ENCODE data around the gene OPCML. TPM values are rescaled to one million over a fixed set of nuclear protein-coding genes. Genes with fewer than 3 reads are reported as not detected.

Gene OPCML
- polyA plus RNA-seq, 1 donor (not counting 4 experiments of a cell fraction or from before 2014, with no cell fraction given): 0.04 TPM

GRCh38 chr11:133408402-133408801 lies 123.9 kb downstream of the OPCML start:
- Histone ChIP-seq H3K36me3 (ENCODE audit: control insufficient read depth in 2 of 2, extremely low read depth in 1 of 2, insufficient read depth in 2 of 2, low read length in 2 of 2) (no peaks in the 10 kb centered on the region), H3K27ac (ENCODE audit: control insufficient read depth, insufficient read depth, low read length) (no peak overlapping the region), H2AFZ (ENCODE audit: control insufficient read depth, low read length) (no peak overlapping the region), H3K9me1 (ENCODE audit: control insufficient read depth, extremely low read depth, insufficient read depth, low read length) (no peaks in the 10 kb centered on the region), H3K4me2 (ENCODE audit: control insufficient read depth, extremely low read depth, insufficient read depth, low read depth, low read length) (no peak overlapping the region), H3K9ac (ENCODE audit: control insufficient read depth, extremely low read depth, insufficient read depth, low read length) (no peak overlapping the region), H4K20me1 (ENCODE audit: control insufficient read depth, extremely low read depth, insufficient read depth, low read length) (no peaks in the 10 kb centered on the region), H3K27me3 (ENCODE audit: control insufficient read depth, extremely low read depth, insufficient read depth, low read length) (no peaks in the 10 kb centered on the region), H3K4me3 (ENCODE audit: control insufficient read depth in 2 of 3, extremely low read depth in 1 of 3, insufficient read depth in 2 of 3, low read depth in 1 of 3, low read length in 3 of 3) (no peak overlapping the region), H3K4me1 (ENCODE audit: control insufficient read depth, extremely low read depth, insufficient read depth, low read length) (no peaks in the 10 kb centered on the region), H3K9me3 (ENCODE audit: control insufficient read depth, low read depth, low read length) (no peaks in the 10 kb centered on the region), H3K79me2 (ENCODE audit: control insufficient read depth, insufficient read depth, low read length) (no peaks in the 10 kb centered on the region)
- dilution Hi-C loops (cut with MboI; ENCODE audit: extremely low pct_ligation_motif_present, low sequenced_read_pairs): no loop called here
- TF ChIP-seq CTCF (optimal IDR thresholded peaks at IDR 0.05 in 1 of 3, IDR thresholded peaks at IDR 0.05 in 1 of 3, conservative IDR thresholded peaks at IDR 0.05 in 1 of 3; ENCODE audit: extremely low read depth in 1 of 3, insufficient read depth in 2 of 3, low read length in 3 of 3): no peak
- no peak for TF ChIP-seq EZH2 (IDR thresholded peaks at IDR 0.05; ENCODE audit: low read length)
- DNase-seq (ENCODE audit: low read depth, low spot score) (no peak), FAIRE-seq (no peak)

GRCh38 chr11:133406489-133406888 lies 125.8 kb downstream of the OPCML start:
- H3K27ac ChIP-seq (ENCODE audit: control insufficient read depth, insufficient read depth, low read length): no peak overlapping the region
- no peak overlapping the region for H2AFZ ChIP-seq (ENCODE audit: control insufficient read depth, low read length)
- DNase-seq (ENCODE audit: low read depth, low spot score) (no peak), FAIRE-seq (no peak)
- no peaks in the 10 kb centered on the region for H3K9me1 ChIP-seq (ENCODE audit: control insufficient read depth, extremely low read depth, insufficient read depth, low read length)
- no peaks in the 10 kb centered on the region for H3K79me2 ChIP-seq (ENCODE audit: control insufficient read depth, insufficient read depth, low read length)
- no peaks in the 10 kb centered on the region for H3K4me1 ChIP-seq (ENCODE audit: control insufficient read depth, extremely low read depth, insufficient read depth, low read length)
- H3K27me3 ChIP-seq (ENCODE audit: control insufficient read depth, extremely low read depth, insufficient read depth, low read length): no peaks in the 10 kb centered on the region
- dilution Hi-C loops (cut with MboI; ENCODE audit: extremely low pct_ligation_motif_present, low sequenced_read_pairs): no loop called here
- no peak overlapping the region for H3K4me3 ChIP-seq (ENCODE audit: control insufficient read depth in 2 of 3, extremely low read depth in 1 of 3, insufficient read depth in 2 of 3, low read depth in 1 of 3, low read length in 3 of 3)
- TF ChIP-seq EZH2 (IDR thresholded peaks at IDR 0.05; ENCODE audit: low read length) (no peak), CTCF (optimal IDR thresholded peaks at IDR 0.05 in 1 of 3, IDR thresholded peaks at IDR 0.05 in 1 of 3, conservative IDR thresholded peaks at IDR 0.05 in 1 of 3; ENCODE audit: extremely low read depth in 1 of 3, insufficient read depth in 2 of 3, low read length in 3 of 3) (no peak)
- H3K4me2 ChIP-seq (ENCODE audit: control insufficient read depth, extremely low read depth, insufficient read depth, low read depth, low read length): no peak overlapping the region
- H4K20me1 ChIP-seq (ENCODE audit: control insufficient read depth, extremely low read depth, insufficient read depth, low read length): no peaks in the 10 kb centered on the region
- no peaks in the 10 kb centered on the region for H3K9me3 ChIP-seq (ENCODE audit: control insufficient read depth, low read depth, low read length)
- H3K36me3 ChIP-seq (ENCODE audit: control insufficient read depth in 2 of 2, extremely low read depth in 1 of 2, insufficient read depth in 2 of 2, low read length in 2 of 2): no peaks in the 10 kb centered on the region
- no peak overlapping the region for H3K9ac ChIP-seq (ENCODE audit: control insufficient read depth, extremely low read depth, insufficient read depth, low read length)

All from keratinocyte (primary cell).